NCI-H1048 (cell line): ENCODE measurements around the gene ARHGAP42.

ENCODE experiments used
- DNase-seq: peaks from one replicate; lab custom pipeline; 2025; lab: John Stamatoyannopoulos, UW

The ARHGAP42 gene

GRCh38 chr11:100801225-100801999 is 114.3 kb downstream of the ARHGAP42 start:
- DNase-seq = no peak

- DNase-seq = no peak
These were observed 118.6 kb downstream of the ARHGAP42 start for GRCh38 chr11:100805506-100806199.

GRCh38 chr11:100806296-100806695 is 119.2 kb downstream of the ARHGAP42 start:
- no peak for DNase-seq

- no peak for DNase-seq
These were observed 121.9 kb downstream of the ARHGAP42 start for GRCh38 chr11:100808904-100809491.

- DNase-seq = no peak
These were observed 123.1 kb downstream of the ARHGAP42 start for GRCh38 chr11:100810146-100810545.

- DNase-seq = no peak
These were observed 123.6 kb downstream of the ARHGAP42 start for GRCh38 chr11:100810666-100811065.

- no peak for DNase-seq
These were observed 125.4 kb downstream of the ARHGAP42 start for GRCh38 chr11:100812517-100812916.

GRCh38 chr11:100815787-100816330 is 128.8 kb downstream of the ARHGAP42 start:
- no peak for DNase-seq

- no peak for DNase-seq
These were observed 129.7 kb downstream of the ARHGAP42 start for GRCh38 chr11:100816823-100817222.

- DNase-seq = no peak
These were observed 130.5 kb downstream of the ARHGAP42 start for GRCh38 chr11:100817620-100818019.

GRCh38 chr11:100820621-100821020 is 133.5 kb downstream of the ARHGAP42 start:
- DNase-seq = no peak

GRCh38 chr11:100821198-100821597 is 134.1 kb downstream of the ARHGAP42 start:
- DNase-seq = no peak

- DNase-seq = no peak
These were observed 136.3 kb downstream of the ARHGAP42 start for GRCh38 chr11:100823360-100823759.

GRCh38 chr11:100824041-100824809 is 137.1 kb downstream of the ARHGAP42 start:
- DNase-seq = no peak

- DNase-seq = no peak
These were observed 138.5 kb downstream of the ARHGAP42 start for GRCh38 chr11:100825626-100826025.

GRCh38 chr11:100827934-100828661 is 141.0 kb downstream of the ARHGAP42 start:
- DNase-seq = no peak

GRCh38 chr11:100830274-100830673 is 143.2 kb downstream of the ARHGAP42 start:
- no peak for DNase-seq

- DNase-seq = no peak
These were observed 144.1 kb downstream of the ARHGAP42 start for GRCh38 chr11:100830978-100831732.

GRCh38 chr11:100831929-100832494 is 144.9 kb downstream of the ARHGAP42 start:
- DNase-seq = no peak

- DNase-seq = no peak
These were observed 145.7 kb downstream of the ARHGAP42 start for GRCh38 chr11:100832829-100833228.
